ENCODE measurements around the gene MAST1.
"Not testable (repeated sequence)": the region's sequence is repeated elsewhere in the genome, so short reads cannot be mapped to it uniquely, and the experiment has no call there.

Gene MAST1

DNA sequence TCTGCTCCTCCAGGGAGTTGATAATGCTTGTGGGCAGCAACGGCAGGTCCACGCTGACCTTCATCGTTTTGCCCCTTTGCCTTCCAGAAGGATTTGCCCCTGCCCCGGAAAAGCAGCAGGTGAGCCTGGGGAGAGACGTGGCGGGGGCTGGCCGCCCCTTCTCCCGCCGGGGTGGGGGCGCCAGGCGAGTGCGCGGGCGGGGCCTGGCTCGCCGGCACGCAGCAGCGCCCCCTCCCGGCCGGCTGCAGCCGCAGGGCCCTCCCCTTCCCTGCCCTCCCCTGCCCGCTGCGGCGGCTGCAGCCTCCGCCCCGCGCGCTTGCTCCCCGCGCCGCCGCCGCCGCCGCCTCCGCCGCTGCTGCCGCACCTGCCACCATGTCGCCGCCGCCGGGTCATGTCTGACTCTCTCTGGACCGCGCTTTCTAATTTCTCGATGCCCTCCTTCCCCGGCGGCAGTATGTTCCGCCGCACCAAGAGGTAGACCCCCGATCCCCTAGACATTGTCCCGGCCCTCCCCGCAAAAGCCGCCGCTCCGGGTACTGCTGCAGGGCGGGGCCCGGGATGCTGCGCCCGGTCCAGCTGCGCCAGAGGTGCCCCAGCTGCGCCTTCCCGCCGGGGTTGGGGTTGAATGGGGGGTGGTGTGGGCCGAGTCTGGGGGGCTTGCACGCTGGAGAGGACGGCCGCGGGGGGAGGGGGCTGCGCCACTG lies at the start of gene MAST1:
Gene MAST1, plus strand, starts transcription at position 334 of the 704 bp plus-strand sequence. Its CDS starts 58 bp downstream, at position 392.
- peak in 2 of 14 donors; percentile 32 to 38 for DNase-seq

- peak in 9 of 14 donors; percentile 32 to 73 (median 64) for DNase-seq
These were observed 49.6 kb upstream of the MAST1 start for GRCh38 chr19:12788682-12789097.

DNA sequence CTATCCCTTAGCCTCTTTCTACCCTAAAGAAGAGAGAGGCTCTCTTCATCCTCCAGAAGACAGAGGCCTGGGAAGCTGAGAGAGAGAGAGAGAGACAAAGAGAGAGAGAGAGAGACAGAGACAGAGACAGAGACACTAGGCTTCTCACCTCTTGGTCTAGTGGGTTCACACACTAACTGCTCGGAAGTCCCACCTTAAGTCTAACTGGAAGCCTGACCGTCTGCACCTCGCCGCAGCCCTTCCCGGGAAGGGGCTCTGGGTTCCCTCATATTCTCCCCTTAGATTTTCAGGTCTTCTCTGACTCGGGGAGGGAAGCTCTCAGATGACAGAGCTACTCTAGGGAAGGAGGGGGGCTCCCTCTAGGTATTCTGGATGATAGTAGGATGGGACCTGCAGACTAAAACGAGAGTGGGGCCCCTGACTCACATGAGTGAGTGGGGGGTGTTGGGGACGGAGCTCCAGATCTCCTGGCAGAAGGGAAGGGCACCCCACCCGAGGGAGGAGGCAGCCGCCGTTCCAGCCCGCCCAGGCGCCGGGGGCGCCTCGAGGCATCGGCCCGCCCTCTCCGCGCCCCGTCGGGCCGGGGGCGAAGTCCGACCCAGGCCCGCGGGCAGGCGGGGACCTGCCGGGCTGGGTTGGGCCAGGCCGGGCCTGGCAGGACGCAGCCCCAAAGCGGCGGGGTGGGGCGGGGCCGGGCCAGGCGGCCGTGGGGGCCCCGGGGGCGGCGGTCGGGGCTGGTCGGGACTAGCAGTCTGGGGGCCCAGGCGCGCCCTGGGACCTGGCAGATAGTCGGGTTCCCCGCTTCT lies 49.0 kb upstream of the MAST1 start:
- peak in 4 of 14 donors; percentile 42 to 62 (median 58) for DNase-seq

DNA sequence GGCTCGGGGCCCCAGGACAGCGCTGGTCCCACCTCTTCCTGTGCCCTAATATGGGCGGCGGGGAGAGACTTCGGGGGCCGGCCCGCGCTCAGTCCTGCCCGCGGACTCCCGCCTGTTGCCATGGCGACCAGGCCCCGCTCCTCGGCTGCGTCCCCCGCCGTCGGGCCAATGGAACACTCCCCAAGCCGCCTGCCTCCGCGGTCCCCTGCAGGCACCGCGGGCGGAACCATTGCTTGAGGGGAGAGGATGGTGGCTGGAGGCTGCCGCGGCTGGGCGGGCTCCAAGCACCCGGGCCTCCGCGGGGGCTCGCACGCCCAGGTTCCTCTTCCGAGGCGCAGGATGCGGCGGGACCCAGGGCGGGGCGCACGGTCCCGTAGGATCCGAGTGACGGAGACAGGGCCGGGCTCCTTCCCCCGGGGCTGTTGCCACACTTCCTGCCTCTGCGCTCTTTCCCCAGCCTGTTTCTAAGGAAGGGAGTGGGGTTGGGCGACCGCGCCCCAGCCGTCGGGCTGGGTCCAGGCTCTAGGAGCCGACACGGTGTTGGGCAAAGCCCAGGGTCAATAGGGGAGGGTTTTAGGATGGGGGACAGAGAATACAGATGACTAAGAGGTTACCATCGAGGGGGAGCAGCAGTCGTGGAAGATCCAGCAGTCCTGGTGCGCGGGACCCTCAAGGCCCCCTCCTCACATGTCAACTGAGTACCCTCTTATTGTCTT lies 48.3 kb upstream of the MAST1 start:
- DNase-seq: peak; percentile 54 to 95 (median 86)

DNA sequence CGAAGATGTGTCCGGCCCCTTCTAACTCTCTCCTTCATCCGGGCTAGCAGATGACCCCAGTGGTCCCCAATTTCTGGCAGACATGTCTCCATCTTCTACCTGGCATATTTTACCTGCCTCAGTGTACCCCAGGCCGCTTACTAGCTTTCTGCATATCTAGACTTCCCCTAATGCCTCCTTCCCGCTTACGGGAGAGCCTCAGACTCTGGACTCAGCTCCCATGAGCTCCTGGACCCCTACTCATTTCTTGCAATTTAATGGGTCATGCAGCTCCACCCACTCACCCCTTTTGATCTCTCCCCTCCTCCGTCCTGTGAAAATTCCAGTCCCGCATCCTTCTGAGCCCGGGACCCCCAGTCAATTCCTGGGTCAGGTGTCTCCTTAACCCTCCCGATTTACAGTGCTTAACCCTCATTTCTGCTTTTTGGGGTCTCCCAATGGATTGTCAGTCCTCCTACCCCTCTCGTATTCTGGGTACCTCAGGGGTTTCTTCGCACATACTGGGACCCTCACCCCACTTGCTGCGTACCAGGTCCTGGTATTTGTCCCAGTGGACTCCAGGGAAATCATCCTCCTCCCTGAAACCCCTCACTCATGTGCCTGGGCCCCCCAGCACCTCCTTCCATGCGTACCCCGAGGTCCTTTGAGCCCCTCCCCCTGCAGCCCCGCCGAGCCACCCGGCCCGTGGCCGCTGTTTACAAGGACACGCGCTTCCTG lies 47.5 kb upstream of the MAST1 start:
- DNase-seq: peak in 2 of 14 donors; percentile 19 to 61

GRCh38 chr19:12791345-12792050 lies 46.8 kb upstream of the MAST1 start, which contains the start of gene JUNB:
TSS of gene JUNB (plus strand) at chr19:12791486. CDS start at chr19:12791772, 286 bp downstream.
- peak; percentile 67 to 99 (median 96) for DNase-seq

DNA sequence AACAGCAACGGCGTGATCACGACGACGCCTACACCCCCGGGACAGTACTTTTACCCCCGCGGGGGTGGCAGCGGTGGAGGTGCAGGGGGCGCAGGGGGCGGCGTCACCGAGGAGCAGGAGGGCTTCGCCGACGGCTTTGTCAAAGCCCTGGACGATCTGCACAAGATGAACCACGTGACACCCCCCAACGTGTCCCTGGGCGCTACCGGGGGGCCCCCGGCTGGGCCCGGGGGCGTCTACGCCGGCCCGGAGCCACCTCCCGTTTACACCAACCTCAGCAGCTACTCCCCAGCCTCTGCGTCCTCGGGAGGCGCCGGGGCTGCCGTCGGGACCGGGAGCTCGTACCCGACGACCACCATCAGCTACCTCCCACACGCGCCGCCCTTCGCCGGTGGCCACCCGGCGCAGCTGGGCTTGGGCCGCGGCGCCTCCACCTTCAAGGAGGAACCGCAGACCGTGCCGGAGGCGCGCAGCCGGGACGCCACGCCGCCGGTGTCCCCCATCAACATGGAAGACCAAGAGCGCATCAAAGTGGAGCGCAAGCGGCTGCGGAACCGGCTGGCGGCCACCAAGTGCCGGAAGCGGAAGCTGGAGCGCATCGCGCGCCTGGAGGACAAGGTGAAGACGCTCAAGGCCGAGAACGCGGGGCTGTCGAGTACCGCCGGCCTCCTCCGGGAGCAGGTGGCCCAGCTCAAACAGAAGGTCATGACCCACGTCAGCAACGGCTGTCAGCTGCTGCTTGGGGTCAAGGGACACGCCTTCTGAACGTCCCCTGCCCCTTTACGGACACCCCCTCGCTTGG lies 46.1 kb upstream of the MAST1 start:
- peak in 10 of 14 donors; percentile 44 to 74 (median 67) for DNase-seq

DNA sequence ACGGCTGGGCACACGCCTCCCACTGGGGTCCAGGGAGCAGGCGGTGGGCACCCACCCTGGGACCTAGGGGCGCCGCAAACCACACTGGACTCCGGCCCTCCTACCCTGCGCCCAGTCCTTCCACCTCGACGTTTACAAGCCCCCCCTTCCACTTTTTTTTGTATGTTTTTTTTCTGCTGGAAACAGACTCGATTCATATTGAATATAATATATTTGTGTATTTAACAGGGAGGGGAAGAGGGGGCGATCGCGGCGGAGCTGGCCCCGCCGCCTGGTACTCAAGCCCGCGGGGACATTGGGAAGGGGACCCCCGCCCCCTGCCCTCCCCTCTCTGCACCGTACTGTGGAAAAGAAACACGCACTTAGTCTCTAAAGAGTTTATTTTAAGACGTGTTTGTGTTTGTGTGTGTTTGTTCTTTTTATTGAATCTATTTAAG lies 45.4 kb upstream of the MAST1 start:
- DNase-seq: peak in 4 of 14 donors; percentile 47 to 65 (median 52)

- DNase-seq: peak; percentile 52 to 96 (median 88)
These were observed 44.8 kb upstream of the MAST1 start for GRCh38 chr19:12793290-12794195.

DNA sequence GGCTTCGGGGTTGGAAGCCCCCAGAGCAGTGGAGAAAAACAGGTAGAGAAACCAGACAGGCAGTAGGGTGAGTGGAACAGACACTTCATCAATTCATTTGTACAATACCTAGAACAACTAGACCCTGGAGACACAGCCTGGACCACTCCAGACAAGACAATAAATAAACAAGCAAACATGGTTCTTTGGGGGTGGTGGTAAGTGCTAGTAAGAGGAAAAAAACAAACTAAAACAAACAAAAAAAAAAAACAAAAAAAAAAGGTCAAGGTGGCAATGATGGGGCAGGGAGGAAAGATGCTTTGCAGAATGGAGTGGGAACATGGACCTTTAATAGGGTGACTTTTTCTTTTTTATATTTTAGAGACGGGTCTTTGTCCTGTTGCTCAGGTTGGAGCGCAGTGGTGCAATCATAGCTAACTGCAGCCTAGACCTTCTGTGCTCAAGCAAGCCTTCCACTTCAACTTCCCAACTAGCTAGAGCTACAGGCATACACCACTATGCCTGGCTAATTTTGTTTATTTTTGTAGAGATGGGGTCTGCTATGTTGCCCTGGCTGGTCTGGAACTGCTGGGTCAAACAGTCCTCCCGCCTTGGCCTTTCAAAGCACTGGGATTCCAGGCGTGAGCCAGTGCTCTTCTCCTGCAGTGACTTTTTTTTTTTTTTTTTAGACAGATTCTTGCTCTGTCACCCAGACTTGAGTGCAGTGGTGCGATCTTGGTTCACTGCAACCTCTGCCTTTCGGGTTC lies 43.9 kb upstream of the MAST1 start:
- no peak for DNase-seq

GRCh38 chr19:12794971-12795381 lies 43.3 kb upstream of the MAST1 start:
- no peak for DNase-seq

DNA sequence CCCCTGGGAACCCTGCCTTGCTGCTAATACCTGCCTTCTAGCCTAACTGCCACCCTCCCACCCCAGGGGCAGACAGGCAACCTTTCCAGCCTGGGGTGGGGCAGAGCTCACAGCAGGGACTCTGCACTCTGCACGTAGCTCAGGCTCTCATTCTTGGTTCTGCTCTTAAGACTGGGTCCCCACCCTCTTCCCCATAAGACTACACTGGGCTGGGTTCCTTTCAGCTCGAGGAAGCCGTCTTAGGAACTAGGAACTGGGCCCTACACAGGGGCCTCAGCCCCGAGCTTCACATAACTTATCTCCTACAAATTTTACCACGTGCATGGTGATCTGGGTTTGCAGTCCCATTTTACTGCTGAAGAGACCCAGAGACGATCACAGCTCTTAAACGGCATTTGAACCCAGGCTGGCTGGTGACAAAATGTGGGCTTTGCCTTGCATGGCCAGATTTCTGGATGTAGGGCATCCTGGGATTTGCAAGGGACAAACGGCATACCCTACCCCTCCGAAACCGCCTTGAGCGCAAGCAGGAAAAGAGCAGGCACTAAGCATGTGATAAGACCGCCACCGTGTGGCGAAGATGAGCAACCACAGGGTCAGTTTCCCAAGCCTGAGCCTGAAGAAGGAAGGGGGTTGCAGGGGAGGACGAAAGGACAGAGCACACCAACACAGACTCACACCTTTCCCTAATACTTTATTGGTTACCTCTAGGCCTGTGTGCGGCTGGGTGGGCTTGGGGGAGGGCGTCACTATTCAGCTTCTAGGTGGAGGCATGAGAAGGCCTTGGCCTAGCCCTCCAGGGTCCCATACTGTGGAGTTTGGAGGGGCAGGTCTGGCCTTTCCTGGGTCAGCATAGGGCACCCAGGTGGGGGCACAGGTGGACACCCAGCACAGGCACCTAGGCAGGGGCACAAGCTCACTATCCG lies 41.9 kb upstream of the MAST1 start:
- peak in 10 of 14 donors; percentile 36 to 71 (median 58) for DNase-seq

- DNase-seq: no peak
These were observed 41.2 kb upstream of the MAST1 start for GRCh38 chr19:12797141-12797587.

GRCh38 chr19:12797607-12798006 lies 40.7 kb upstream of the MAST1 start:
- not testable (repeated sequence) for DNase-seq

- no peak for DNase-seq
These were observed 38.4 kb upstream of the MAST1 start for GRCh38 chr19:12799742-12800465.

- DNase-seq: no peak
These were observed 37.9 kb upstream of the MAST1 start for GRCh38 chr19:12800466-12800770.
